EH (cell line): ENCODE measurements around the gene CEP250.
"Not testable (repeated sequence)": the region's sequence is repeated elsewhere in the genome, so short reads cannot be mapped to it uniquely, and the experiment has no call there.

Experiments
- DNase-seq: peaks from one replicate; pipeline ENCODE4 v3.0.0-alpha.2; 2015; ENCODE audit warnings: low read depth

Gene CEP250

GRCh38 chr20:35451295-35451694, 4.1 kb upstream of the CEP250 start:
- no peak for DNase-seq

GRCh38 chr20:35453647-35454046, 1.8 kb upstream of the CEP250 start:
- DNase-seq = no peak

GRCh38 chr20:35456700-35457099, 1.3 kb downstream of the CEP250 start:
- not testable (repeated sequence) for DNase-seq

- DNase-seq = not testable (repeated sequence)
Measured at GRCh38 chr20:35457539-35457938, 2.1 kb downstream of the CEP250 start.

- DNase-seq = no peak
Measured at GRCh38 chr20:35458388-35458787, 3.0 kb downstream of the CEP250 start.

- DNase-seq = peak; percentile 9
Measured at GRCh38 chr20:35461620-35462019, 6.2 kb downstream of the CEP250 start.

GRCh38 chr20:35462351-35462750, 7.0 kb downstream of the CEP250 start:
- no peak for DNase-seq

- DNase-seq = peak; percentile 73
Measured at GRCh38 chr20:35463455-35464300, 8.3 kb downstream of the CEP250 start.

- no peak for DNase-seq
Measured at GRCh38 chr20:35465976-35466375, 10.6 kb downstream of the CEP250 start.

- DNase-seq = no peak
Measured at GRCh38 chr20:35466856-35467255, 11.5 kb downstream of the CEP250 start.

- peak; percentile 83 for DNase-seq
Measured at GRCh38 chr20:35467339-35468224, 12.2 kb downstream of the CEP250 start.

- no peak for DNase-seq
Measured at GRCh38 chr20:35468671-35469334, 13.4 kb downstream of the CEP250 start.

GRCh38 chr20:35472209-35472608, 16.8 kb downstream of the CEP250 start:
- DNase-seq = no peak

GRCh38 chr20:35473684-35474083, 18.3 kb downstream of the CEP250 start:
- DNase-seq = no peak

GRCh38 chr20:35474303-35474871, 19.0 kb downstream of the CEP250 start:
- DNase-seq = no peak

- DNase-seq = no peak
Measured at GRCh38 chr20:35476288-35476687, 20.9 kb downstream of the CEP250 start.

- no peak for DNase-seq
Measured at GRCh38 chr20:35478804-35479472, 23.5 kb downstream of the CEP250 start.

GRCh38 chr20:35479798-35480197, 24.4 kb downstream of the CEP250 start:
- no peak for DNase-seq

- DNase-seq = no peak
Measured at GRCh38 chr20:35487479-35487878, 32.1 kb downstream of the CEP250 start.

GRCh38 chr20:35489717-35490116, 34.3 kb downstream of the CEP250 start:
- no peak for DNase-seq

GRCh38 chr20:35490736-35491181, 35.4 kb downstream of the CEP250 start:
- no peak for DNase-seq
